GM19438 (cell line): Measurements from ENCODE around the gene CYP2B6.
"Not testable (repeated sequence)": the region's sequence is repeated elsewhere in the genome, so short reads cannot be mapped to it uniquely, and the experiment has no call there.

Experiments used
- ATAC-seq: cut with Tn5 transposase; IDR thresholded peaks from one replicate; pipeline ENCODE4 v1.9.1; 2021; ENCODE audit warnings: low read depth; ENCODE audit not compliant: unreplicated experiment

Gene CYP2B6

GRCh38 chr19:40990972-40991381 lies at the start of gene CYP2B6:
Gene CYP2B6 (plus strand): TSS chr19:40991282. CDS start chr19:40991306, 24 bp downstream.
- no peak for ATAC-seq

- ATAC-seq = no peak
These were observed 49.4 kb upstream of the CYP2B6 start for GRCh38 chr19:40941481-40942219.

GRCh38 chr19:40945645-40946044 lies 45.4 kb upstream of the CYP2B6 start:
- no peak for ATAC-seq

- ATAC-seq = no peak
These were observed 44.0 kb upstream of the CYP2B6 start for GRCh38 chr19:40947114-40947513.

- no peak for ATAC-seq
These were observed 43.5 kb upstream of the CYP2B6 start for GRCh38 chr19:40947573-40947972.

- ATAC-seq = no peak
These were observed 42.3 kb upstream of the CYP2B6 start for GRCh38 chr19:40948580-40949299.

- no peak for ATAC-seq
These were observed 36.5 kb upstream of the CYP2B6 start for GRCh38 chr19:40954573-40954972.

- no peak for ATAC-seq
These were observed 31.7 kb upstream of the CYP2B6 start for GRCh38 chr19:40959338-40959737.

GRCh38 chr19:40960062-40960685 lies 30.9 kb upstream of the CYP2B6 start:
- no peak for ATAC-seq

GRCh38 chr19:40960780-40961179 lies 30.3 kb upstream of the CYP2B6 start:
- no peak for ATAC-seq

- ATAC-seq = no peak
These were observed 28.6 kb upstream of the CYP2B6 start for GRCh38 chr19:40962460-40962961.

- not testable (repeated sequence) for ATAC-seq
These were observed 26.7 kb upstream of the CYP2B6 start for GRCh38 chr19:40964361-40964760.

GRCh38 chr19:40965351-40965750 lies 25.7 kb upstream of the CYP2B6 start:
- ATAC-seq = not testable (repeated sequence)

GRCh38 chr19:40966591-40966990 lies 24.5 kb upstream of the CYP2B6 start:
- ATAC-seq = not testable (repeated sequence)

GRCh38 chr19:40968065-40968464 lies 23.0 kb upstream of the CYP2B6 start:
- ATAC-seq = not testable (repeated sequence)

GRCh38 chr19:40969721-40970120 lies 21.4 kb upstream of the CYP2B6 start:
- ATAC-seq = not testable (repeated sequence)

- not testable (repeated sequence) for ATAC-seq
These were observed 20.4 kb upstream of the CYP2B6 start for GRCh38 chr19:40970396-40971345.

- ATAC-seq = no peak
These were observed 16.4 kb upstream of the CYP2B6 start for GRCh38 chr19:40974633-40975037.

- ATAC-seq = no peak
These were observed 14.9 kb upstream of the CYP2B6 start for GRCh38 chr19:40976134-40976533.

GRCh38 chr19:40976724-40977123 lies 14.4 kb upstream of the CYP2B6 start:
- no peak for ATAC-seq
